ENCODE data around the gene MRPS2.
"Not testable (repeated sequence)": the region's sequence is repeated elsewhere in the genome, so short reads cannot be mapped to it uniquely, and the experiment has no call there.

Gene MRPS2

DNA sequence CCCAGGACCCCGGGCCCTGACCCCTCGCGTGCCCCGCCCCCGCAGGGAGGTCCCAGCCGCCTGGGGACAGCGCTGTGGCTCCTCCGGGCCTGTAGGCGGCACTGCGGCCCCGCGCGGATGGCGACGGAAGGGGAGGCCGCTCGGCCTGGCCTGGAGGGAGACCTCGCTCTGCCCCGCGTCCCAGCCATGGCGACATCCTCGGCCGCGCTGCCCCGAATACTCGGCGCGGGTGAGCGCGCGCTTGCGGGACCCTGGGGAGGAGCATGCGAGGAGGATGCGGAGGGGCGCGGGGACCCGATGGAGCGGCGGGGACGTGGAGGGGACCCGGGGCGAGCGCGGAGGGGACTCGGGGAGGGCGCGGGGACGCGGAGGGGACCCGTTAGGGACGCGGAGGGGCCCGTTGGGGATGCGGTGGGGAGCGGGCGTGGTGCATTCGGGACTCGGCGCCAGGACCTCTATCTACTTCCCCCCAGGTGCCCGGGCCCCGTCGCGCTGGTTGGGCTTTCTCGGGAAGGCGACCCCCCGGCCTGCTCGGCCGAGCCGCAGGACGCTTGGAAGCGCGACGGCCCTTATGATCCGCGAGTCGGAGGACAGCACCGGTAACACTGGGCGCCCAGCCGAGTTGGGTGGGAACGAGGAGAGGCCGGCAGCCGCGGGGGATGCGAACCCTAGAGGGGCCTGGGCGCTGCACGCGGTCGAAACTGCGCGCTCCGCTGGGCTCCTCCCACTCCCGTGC lies at the start of gene MRPS2:
MRPS2 (plus strand) TSS at position 158 of the 736 bp plus-strand sequence; CDS start at position 187, 29 bp downstream.
- peak; percentile 47 for DNase-seq

DNA sequence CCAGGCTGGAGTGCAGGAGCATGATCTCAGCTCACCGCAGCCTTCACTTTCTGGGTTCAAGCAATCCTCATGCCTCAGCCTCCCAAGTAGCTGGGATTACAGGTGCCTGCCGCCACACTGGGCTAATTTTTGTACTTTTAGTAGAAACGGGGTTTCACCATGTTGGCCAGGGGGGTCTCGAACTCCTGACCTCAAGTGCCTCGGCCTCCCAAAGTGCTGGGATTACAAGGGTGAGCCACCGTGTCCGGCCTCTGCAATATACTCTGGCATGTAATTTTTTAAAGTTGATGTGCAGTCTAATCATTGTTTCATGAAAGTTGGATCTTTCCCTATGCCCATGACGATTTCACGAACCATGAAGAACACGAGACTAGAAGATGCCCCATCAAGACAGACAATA lies 49.5 kb upstream of the MRPS2 start:
- no peak for DNase-seq

DNA sequence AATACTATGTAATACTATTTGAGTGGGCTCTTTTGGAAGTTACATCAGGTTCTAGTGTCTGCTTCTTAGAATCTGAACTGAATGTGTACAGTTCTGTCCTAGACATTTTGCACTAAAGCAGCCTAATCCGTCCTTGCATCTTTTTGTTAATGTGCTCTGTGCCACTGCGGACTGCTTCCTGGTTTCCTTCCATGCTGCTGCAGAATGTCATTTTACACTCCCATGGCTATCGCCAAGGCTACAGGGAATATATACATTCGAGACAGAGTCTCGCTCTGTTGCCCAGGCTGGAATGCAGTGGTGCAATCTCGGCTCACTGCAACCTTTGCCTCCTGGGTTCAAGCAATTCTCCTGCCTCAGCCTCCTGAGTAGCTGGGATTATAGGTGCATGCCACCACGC lies 48.6 kb upstream of the MRPS2 start:
- not testable (repeated sequence) for DNase-seq

DNA sequence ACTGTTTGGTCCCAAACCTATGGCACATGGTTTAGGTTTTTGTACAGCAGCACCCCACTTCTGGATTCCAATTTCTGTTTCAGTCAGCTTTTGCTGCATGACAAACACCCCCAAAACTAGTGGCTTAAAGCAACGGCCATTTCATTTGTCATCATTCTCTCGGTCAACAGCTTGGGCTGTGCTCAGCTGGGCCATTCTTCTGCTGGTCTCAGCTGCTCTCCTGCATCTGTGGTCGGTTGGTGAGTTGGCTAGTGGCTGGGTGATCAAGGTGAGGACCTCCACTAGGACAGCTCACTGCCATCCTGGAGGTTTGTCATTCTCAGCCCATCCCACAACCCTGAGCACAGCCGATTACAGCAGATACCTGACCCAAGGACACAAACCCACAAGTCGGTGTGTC lies 45.7 kb upstream of the MRPS2 start:
- DNase-seq = no peak

DNA sequence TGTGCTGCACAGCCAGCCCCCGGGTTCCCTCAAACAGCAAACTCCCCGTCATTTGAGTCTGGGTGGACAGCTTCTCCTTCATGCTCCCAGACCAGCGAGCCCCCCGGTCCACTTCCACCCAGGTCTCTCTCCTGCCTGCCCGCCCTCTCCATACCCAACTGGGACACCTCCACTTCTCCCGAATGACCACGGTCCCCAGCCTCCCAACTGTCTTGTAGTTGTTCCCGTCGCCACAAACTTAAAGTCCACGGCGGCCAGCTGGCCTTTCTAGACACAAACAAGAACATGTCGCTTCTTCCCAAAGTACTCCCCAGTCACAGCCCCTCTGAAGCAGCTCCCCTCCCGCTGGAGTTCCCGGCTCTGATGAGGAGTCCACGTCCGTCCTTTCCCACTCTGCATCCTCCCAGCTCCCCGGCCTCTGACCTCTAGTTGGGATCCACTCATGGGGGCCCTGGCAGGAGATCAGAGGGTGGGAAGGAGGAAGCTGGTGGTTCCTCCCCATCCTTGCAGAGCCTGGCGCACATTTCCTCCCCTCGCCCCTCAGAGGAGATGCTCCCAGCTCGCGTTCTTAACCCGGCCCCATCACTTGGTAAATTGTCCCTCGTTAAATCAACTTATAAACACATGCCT lies 45.0 kb upstream of the MRPS2 start:
- DNase-seq = no peak

DNA sequence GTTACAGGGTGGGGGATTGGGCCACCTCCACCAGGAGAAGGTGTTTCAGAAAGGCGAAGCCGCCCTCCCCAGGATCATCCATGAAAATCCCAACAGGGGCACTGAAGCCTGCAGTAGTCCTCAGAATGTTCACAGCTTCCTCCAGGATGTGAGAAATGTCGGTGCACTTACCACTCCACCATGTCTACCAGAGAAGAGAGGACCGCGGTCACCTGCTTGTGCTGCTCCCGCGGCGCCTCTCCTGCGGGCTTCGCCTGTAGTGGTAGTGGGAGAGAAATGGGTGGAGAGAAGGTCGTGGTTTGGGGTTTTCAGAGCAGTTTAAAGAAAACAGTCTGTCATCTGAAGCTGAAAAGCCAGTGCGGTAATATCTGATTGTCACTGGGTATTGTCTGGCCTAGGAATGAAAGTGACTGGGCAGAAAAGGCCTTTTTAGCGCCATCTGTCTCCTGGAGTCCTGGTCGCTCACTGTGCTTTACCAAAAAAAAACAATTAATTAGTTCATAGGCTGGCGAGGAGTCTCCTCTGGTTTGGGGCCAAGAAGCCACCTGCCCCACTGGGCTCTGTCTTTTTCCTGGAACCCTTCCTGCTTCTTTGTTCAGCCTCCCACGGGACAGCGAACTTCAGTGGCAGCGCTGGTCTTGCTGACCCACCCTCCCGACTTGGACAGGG lies 43.9 kb upstream of the MRPS2 start:
- no peak for DNase-seq

DNA sequence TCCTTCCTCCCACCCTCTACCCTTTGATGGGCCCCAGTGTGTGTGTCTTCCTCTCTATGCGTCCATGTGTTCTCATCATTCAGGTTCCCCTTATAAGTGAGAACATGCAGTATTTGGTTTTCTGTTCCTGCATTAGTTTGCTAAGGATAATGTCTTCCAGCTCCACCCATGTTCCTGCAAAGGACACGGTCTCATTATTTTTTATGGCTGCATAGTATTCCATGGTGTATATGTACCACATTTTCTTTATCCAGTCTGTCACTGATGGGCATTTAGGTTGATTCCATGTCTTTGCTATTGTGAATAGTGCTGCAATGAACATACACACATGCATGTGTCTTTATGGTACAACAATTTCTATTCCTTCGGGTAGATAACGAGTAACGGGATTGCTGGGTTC lies 42.0 kb upstream of the MRPS2 start:
- DNase-seq = not testable (repeated sequence)

DNA sequence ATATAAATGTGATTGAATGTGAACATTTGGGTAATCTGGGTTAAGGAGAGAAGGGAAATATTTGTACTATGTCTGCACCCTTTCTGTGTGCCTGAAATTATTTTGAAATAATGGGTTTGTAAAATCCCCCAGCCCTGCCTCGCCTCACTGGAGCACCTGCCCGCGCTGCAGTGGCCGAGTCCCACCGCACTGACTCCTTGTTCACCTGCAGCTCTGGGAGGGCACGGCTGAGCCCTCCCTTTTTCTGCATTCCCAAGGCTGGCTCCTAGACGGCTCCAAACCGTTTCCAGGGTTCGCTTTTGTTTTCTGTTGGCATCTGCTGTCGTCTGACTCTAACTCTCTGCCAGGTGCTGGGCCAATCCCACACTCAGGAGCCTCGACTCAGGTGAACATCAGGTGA lies 38.5 kb upstream of the MRPS2 start:
- DNase-seq = no peak

DNA sequence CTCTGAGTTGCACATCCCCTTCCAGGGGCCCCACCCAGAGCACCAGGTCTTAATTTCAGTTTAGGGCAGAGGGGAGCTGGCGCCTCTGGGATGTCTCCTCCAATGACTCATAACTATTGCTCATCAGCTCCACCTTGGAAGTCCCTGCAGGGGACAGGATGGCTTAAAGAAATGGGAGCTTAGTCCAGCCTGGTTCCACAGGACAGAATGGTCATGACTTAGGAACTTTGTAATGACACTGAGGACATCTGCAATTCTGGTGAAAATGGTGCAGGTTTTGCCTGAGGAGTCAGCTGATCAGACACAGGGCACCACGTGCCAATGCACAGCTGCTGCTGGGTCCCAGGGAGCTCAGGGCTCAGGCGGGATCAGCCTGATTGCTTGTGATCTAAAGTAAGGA lies 37.3 kb upstream of the MRPS2 start:
- no peak for DNase-seq

DNA sequence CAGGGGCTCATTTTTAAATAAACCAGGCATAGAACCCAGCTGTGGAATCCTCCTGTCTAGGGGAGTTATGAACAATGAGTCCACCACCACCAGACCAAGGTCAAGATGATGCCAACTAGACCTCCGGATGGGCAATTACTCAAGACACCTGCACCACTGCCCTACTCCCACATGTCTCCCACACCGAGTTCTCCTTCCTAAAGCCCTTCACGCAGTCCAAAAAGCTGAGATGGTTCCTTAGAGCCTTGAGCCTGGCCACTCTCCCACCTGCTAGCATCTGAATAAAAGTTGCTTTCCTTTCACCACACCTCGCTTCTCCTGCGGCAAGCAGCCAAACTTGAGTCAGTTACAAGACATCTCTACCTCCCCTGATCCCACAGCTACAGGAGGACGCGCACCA lies 36.3 kb upstream of the MRPS2 start:
- DNase-seq = no peak

DNA sequence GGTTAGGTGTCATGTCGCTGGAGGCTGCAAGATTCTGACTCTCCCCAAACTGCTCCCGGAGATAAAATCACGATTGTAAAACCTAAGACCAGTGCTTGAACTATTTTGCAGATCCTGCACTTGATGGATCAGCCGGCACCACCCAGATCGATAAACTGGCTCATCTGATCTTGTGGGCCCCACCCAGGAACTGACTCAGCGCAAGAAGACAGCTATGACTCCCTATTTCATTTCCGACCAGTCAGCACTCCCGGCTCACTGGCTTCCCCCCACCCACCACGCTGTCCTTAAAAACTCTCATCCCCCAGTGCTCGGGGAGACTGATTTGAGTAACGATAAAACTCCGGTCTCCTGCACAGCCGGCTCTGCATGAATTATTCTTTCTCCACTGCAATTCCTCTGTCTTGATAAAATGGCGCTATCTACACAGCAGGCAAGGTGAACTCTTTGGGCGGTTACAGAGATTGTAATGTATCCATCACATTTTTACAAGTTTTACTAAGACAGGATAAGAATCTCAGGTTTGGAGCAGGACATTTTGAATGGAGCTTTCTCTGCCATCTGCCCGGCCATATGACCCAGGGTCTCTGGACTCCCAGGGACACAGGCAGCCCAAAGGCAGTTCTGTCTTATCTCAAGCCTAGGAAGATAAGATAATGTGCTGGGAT lies 31.5 kb upstream of the MRPS2 start:
- no peak for DNase-seq

DNA sequence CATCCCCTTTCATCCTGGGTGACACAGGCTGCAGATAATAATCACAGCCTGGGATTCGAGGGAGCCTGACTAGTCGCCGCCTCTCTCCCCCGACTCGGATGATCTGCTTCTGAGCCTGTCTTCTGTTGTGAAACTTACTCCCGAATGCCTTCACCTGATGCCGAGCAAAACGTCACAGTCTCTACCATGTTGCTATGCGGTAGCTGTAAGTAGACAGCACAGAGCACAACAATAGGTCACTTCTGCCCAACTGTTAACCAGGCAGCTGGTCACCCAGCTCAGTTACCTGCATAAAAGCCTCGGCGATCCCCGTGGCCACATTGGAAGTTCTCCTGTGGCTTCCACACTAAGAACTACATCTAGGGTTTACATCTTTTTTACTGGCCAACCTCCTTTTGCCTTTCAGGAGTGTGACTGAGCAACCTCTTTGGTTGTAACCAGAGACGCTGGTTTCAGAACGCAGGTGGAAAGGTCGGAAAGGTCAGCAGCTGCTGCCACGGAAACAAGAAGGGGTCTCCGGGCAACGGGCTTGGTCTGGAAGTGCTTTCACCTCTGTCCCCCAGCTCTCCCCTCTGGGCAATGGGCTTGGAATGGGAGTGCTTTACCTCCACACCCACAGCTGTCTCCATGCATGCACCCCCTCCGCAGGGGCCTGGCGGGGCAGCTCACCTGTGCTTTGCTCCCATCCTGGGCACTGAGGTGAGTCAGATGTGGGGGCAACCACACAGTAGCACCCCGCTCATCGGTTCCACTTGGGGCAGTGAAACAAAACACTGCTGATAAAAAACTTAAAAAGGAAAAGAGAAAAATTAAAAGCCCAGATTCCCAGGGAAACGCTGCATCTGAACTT lies 28.5 kb upstream of the MRPS2 start:
- no peak for DNase-seq

DNA sequence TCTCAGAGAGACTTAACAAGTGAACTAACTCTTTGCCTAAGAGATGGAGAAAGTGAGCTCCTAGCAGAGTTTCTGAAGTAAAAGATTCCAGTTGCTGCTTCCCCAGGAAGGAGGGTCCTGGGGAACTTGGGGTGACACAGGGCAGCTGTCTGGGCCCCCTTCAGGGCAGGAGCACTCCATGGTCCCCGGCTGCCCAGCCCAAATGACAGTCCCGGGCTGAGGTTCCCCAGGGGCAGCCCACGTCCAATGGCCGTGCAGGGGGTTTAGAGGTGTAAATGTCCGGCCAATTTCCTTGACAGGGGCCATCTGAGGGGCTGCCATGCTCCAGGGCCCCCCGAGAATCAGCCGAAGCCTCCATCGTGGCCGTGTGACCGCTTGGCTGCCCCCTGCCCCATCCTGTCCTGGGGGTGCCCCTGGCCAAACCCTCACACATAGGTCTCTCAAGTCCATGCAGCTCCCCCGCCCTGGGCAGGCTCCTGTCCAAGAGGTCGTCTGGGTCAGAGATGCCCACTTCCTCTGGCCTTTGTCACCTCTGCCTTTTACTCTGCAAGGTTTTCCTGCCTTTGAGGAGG lies 26.4 kb upstream of the MRPS2 start:
- DNase-seq = no peak

DNA sequence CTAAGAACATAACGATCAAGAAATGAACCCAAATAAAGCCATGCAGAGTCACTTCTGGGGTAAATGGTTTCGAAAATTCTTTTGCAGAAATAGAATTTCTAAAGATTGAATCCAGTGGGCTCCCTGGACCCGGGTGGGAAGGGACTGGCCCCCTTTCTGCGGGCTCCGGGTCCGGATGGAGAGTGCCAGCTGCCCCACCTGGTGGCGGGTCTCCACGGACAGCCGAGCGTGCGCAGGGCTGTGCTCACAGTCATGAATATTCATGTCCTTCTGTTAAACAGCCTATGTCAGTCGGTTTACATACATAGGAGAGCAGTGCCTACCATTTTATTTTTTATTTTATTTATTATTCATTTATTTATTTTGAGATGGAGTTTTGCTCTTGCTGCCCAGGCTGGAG lies 25.6 kb upstream of the MRPS2 start:
- DNase-seq = peak; percentile 45

DNA sequence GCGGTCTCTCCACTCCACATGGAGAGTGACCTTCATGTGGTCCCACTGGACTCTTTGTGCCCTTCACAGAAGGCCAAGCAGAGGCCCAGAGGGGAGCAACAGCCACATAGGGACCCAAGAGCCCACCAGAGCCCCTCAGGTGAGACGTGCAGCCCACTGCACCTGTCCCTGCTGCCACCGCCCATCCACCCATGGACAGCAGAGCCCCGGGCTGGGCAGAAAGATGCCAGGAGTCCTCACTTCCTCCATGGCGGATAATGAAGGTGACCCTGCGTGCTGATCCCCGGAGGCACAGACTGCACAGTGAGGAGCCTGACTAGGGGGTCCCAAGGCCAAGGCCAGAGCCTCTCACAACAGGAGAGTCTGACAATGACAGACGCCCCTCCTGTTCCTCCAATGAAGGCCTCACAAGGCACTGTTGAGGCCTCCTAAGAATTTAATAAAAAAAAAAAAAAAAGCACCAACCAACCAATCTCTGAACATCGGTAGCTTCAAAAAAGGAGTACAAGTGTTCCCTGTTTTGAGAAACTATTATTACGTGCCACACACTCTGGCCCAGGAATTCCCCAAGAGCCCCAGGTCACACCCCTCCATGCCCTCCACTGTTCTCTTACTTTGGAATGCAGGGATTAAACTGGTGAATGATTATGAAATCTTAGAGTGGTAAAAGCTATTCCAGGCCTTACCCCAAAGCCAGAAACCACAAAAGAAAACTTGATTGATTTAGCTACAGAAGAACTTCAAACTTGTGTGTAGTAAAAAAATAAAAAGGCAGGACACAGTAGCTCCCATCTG lies 23.7 kb upstream of the MRPS2 start:
- no peak for DNase-seq

DNA sequence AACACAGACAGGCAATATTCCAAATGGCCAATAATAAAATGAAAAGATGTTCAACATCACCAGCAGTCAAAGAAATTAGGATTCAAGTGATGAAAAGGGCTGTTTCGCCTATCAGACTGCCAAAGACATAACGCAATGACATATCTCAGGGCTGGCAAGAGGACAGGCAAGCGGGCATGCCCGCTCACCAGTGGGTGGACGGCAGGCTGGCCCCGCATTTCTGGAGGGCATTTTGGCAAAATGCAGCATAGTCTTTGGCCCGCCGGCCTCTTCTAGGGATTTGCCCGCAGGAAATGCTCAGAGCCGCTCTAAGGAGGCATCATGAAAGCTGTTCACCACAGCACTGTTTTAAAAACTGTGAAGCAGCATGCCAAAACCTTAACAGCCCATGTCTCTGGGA lies 22.3 kb upstream of the MRPS2 start:
- no peak for DNase-seq

DNA sequence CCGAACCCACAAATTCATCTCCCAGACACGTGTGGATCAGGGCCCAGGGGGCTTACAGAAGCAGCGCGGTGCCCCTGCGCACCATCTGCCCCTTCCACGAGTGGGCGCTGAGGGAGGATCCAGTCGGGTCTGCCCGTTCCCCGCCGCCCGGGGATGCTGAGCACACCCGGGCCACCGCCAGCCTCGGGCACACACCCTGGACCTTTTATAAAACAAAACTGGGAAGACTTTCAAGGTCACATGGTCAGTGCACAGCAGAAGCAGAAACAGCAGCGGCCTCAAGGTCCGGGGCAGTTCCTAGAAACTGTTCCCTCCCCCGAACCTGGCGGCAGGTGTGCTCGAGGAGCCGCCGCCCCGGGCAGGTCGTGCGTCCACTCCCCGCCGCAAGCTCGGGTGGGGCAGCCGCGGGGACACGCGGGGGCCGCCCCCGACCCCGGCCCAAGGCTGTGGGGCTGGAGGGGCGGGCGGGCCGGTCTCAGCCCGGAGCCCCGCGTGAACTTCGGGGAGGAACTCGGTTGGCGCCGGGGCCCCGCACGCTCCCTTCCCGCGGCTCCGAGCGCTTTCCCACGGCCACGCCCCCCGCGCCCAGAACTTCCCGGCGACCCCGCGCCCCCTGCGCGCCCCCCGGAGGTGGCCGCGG lies 21.5 kb upstream of the MRPS2 start:
- DNase-seq = no peak

DNA sequence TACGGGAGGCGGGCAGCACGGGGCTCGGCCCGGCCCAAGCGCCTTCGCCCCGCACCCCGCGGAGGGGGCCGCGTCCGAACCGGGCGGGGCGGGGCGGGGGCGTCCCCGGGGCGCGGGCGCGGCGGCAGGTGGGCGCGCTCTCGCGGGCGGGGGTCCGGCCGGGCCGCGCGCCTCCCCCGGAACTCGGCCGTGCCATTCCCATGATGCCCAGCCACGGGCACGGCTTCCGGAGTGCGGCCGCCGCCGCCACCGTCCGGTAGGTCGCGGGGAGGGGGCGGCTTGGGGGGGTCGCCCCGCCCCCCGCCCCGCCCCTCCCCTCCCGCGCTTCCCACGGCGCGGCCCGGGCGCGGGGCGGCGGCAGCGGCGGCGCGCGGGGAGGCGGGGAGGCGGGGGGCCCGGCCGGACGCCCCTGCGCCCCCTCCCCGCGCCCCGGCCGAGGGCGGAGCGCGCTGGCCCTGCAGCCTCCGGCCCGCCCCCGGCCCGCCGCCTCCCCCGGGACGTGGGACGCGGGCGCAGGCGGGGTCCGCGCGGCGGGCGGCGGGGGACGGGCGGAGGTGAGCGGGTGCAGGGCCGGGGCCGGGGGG lies 20.9 kb upstream of the MRPS2 start, which contains the start of gene PPP1R26:
PPP1R26 (plus strand) TSS at position 314 of the 584 bp plus-strand sequence. CDS start 4,729 bp downstream, outside the sequence.
- no peak for DNase-seq

DNA sequence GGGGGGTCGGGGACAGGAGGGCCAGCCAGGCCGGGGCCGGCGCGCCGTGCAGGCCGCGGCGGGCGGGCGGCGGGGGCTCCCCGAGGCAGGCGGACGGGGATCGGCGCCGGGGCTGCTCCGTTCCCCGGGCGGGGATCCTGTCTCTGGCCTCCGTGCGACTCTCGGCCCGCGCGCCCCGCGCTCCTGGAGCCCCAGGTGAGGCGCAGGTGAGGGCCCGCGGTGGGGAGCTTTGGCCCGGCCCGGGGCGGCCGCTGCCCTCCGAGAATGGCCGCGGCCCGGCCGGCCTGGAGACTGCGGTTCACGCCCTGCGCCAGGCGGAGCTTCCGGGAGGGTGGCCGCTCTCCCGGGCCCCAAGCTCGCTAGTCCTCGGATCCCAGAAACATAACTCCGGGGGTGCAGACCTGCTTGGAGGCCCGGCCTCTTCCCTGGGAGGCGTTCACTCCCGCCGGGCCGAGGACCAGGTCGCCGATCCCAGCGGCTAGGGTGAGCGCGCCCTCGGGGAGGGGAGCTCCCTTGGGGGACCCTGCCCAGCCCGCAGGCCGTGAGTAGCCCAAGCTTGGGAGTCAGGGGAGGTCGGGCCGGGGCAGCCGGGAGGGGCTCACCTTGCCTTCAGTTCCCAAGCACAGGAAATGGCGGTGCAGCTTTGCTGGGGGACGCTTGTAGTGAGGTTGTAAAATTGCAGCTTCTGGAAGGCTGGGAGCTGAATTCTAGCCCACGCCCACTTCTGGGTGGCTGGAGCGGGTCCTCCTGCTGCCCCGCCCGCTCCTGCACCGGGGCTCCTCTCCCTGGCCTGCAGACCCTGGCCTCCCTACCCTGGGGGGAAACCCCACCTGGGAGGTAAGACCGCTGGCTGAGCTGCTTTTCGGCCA lies 20.2 kb upstream of the MRPS2 start:
- DNase-seq = no peak
